ENCODE results near the gene GRWD1.

GRWD1 gene

DNA sequence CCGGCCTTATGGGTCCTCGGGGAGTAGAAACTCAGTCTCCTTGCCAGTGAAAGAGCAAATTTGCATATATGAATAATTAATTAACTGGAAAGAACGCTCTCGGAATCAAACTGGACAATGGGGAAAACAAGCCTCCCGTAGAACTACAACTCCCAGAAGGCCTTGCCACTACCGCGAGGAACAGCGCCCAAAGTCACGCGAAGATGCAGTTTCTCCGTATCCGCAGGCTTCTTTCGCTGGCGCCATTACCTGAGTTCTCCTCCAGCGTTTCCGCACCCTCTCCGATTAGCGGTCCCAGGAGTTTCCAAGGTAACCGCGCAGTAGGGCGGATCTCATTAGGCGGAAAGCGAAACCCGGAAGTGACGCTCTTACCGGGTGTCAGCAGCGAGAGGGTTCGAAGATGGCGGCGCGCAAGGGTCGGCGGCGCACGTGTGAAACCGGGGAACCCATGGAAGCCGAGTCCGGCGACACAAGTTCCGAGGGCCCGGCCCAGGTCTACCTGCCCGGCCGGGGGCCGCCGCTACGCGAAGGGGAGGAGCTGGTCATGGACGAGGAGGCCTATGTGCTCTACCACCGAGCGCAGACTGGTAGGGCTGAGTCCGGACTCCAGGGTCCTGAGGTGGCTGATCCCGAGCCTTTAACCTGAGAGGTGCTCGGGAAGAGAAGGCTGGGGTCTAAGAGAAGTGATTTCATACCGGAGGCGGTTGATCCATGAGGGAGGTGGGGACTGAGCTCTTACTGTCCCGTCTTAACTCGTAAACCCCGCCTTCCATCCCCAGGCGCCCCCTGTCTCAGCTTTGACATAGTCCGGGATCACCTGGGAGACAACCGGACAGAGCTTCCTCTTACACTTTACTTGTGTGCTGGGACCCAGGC, at the start of gene GRWD1:
Gene GRWD1 (plus strand): TSS at position 378 of the 876 bp plus-strand sequence. CDS start 23 bp downstream, at position 401.
- peak within 1 kb of the TSS; percentile 98 for H3K4me3 ChIP-seq (ENCODE audit: control insufficient read depth, low read depth, low read length)
- DNase-seq (ENCODE audit: low read depth), result peak; percentile 94
- TF ChIP-seq, protein P1, sequence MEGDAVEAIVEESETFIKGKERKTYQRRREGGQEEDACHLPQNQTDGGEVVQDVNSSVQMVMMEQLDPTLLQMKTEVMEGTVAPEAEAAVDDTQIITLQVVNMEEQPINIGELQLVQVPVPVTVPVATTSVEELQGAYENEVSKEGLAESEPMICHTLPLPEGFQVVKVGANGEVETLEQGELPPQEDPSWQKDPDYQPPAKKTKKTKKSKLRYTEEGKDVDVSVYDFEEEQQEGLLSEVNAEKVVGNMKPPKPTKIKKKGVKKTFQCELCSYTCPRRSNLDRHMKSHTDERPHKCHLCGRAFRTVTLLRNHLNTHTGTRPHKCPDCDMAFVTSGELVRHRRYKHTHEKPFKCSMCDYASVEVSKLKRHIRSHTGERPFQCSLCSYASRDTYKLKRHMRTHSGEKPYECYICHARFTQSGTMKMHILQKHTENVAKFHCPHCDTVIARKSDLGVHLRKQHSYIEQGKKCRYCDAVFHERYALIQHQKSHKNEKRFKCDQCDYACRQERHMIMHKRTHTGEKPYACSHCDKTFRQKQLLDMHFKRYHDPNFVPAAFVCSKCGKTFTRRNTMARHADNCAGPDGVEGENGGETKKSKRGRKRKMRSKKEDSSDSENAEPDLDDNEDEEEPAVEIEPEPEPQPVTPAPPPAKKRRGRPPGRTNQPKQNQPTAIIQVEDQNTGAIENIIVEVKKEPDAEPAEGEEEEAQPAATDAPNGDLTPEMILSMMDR (conservative IDR thresholded peaks at IDR 0.05; ENCODE audit: control insufficient read depth, insufficient read depth, low read depth, low read length), result no peak

DNA sequence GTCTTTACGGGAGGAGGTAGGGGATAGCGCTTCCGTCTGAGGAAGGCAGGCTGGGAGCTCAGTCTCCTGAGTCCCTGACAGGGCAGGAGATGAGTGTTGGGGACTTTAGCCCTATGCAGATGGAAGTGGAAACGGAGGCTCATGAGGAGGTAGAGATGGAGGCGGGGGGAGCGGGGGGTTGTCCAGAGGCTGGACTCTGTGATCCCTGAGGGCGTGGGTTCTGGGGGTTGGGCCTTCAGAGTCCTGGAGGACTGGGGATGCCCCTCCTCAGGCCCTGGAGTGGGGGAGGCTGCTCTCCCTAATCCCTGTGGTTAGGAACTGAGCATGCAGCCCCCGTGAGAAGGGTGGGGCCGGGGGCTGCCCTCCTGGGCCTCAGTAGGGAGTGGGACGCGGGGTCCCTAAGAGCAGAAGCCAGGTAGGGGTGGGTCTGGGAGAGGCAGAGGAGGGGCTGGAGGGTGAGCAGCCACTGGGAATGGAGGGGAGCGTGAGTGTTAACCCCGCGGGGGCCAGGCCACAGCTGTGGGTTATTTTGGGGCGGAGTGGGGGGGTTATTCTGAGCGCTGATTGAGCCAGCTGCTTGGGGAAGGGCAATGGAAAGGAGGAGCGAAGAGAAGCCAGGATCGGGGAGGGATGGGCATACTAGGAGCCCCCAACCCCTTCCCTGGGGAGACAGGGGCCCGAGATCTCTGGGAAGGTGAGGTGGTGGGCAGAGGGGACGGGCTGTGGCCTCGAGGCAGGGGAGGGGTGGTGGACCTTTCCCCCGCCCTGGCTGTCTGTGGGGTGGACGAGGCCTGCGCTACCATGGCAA, 49.6 kb upstream of the GRWD1 start:
- no peak overlapping the region for H3K4me3 ChIP-seq (ENCODE audit: control insufficient read depth, low read depth, low read length)
- DNase-seq (ENCODE audit: low read depth), result no peak
- TF ChIP-seq, protein P1 (conservative IDR thresholded peaks at IDR 0.05; ENCODE audit: control insufficient read depth, insufficient read depth, low read depth, low read length), result no peak

DNA sequence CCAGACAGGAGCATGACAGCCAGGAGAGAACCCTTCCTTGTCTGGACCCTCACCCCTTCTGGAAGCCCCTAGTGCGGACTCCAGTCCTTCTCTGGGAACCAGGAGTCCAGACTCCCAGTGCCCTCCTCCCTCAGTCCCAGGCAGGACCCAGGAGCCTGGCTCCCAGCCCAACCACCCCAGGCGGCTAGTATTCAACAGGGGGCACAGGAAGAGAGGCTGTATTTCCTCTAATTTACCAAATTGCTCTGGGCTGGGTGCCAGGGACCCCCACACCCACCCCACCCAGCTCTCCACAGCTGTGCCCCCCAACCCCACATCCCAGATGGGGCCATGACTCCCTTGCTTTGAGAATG, 49.0 kb upstream of the GRWD1 start:
- H3K4me3 ChIP-seq (ENCODE audit: control insufficient read depth, low read depth, low read length), result no peak overlapping the region
- DNase-seq (ENCODE audit: low read depth), result no peak
- TF ChIP-seq, protein P1 (conservative IDR thresholded peaks at IDR 0.05; ENCODE audit: control insufficient read depth, insufficient read depth, low read depth, low read length), result no peak

DNA sequence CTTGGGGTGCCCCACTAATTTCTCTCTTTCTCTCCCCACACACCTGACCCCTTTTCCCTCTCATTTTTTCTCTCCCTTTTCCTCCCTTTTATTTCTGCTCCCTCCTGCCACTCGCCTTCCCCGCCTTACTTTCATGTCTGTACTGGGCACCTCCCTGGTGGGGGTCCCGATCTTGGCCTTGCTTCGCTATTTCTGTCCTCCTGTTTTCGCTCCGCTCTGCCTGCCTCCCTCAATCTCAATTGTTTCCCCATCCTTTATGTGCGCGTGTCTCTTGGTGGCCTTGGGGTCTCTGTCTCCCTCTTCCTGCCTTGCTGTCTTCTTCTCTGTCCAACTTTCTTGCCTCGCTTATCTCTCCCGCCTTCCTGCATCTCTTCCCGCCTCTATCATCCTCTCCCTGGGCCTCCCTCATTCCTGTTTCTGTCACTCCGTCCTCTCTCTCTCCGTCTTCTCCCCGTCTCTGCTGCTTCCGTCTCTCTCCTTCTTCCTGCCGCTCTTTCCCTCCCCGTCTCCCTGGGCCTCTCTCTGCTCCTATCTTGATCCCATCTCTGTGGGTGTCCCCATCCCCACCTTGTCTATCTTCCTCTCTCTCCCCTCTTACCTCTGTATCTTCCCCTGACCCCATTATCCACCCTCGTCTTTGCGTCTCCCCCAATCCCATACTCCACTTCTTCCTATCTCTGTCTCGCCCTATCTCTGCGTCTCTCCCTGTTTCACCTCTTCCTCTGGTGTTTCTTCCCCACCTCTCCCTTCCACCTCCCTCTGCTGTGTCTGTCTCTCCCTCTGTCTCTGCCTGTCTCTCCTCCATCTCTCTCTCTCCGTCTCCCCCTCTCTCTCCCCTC, 48.3 kb upstream of the GRWD1 start:
- peak overlapping the region; percentile 62 for H3K4me3 ChIP-seq (ENCODE audit: control insufficient read depth, low read depth, low read length)
- TF ChIP-seq, protein P1 (conservative IDR thresholded peaks at IDR 0.05; ENCODE audit: control insufficient read depth, insufficient read depth, low read depth, low read length), result no peak
- DNase-seq (ENCODE audit: low read depth), result no peak

DNA sequence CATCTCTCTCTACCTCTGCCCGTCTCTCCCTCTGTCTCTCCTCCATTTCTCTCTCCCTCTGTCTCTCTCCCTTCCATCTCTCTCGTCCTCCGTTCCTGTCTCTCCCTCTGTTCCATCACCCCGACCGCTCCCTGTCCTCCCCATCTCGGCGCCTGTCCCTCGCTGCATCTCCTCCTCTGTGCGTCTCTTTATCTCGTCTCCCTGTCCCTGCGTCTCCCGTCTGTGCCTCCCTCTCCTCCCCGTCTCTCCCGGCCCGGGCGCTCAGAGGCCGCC, 47.7 kb upstream of the GRWD1 start:
- no peak for DNase-seq (ENCODE audit: low read depth)
- H3K4me3 ChIP-seq (ENCODE audit: control insufficient read depth, low read depth, low read length), result peak overlapping the region; percentile 62
- TF ChIP-seq, protein P1 (conservative IDR thresholded peaks at IDR 0.05; ENCODE audit: control insufficient read depth, insufficient read depth, low read depth, low read length), result no peak
